Heart right ventricle (tissue), 16 donors: ENCODE results near the gene SPRED1. TPM values are rescaled to one million over a fixed set of nuclear protein-coding genes. Genes with fewer than 3 reads are reported as not detected.

Experiments used
- ATAC-seq, 8 donors: fragments of 200-7000 bp; cut with Tn5 transposase; one replicate each; pipeline ENCODE4 v1.9.1; 2020; ENCODE audit warnings: mild to moderate bottlenecking in 8 of 8, moderate library complexity in 8 of 8, moderate number of reproducible peaks in 1 of 8
- DNase-seq, 2 donors: peaks; one replicate each; pipeline ENCODE4 v3.0.0-alpha.2; 2020
- H3K27ac ChIP-seq, 10 donors: fragments of 200-600 bp; sonication (generic) in 2 of 10; one replicate each; pipeline versions ENCODE4 v1.5.0 to v1.8.0; 2020 to 2022; ENCODE audit warnings: mild to moderate bottlenecking in 3 of 10
- H3K27me3 ChIP-seq, 7 donors: fragments of 200-600 bp; one replicate each; pipeline ENCODE4 v1.8.0; 2021 to 2022; ENCODE audit warnings: mild to moderate bottlenecking in 2 of 7
- H3K36me3 ChIP-seq, 9 donors: fragments of 200-600 bp; sonication (generic) in 1 of 9; one replicate each; pipeline versions ENCODE4 v1.5.0 to v1.8.0; 2020 to 2022; ENCODE audit warnings: mild to moderate bottlenecking in 2 of 9
- H3K4me1 ChIP-seq, 9 donors: fragments of 200-600 bp; sonication (generic) in 1 of 9; one replicate each; pipeline versions ENCODE4 v1.5.0 to v1.8.0; 2020 to 2022; ENCODE audit warnings: mild to moderate bottlenecking in 4 of 9
- H3K4me3 ChIP-seq, 10 donors: fragments of 200-600 bp; sonication (generic) in 2 of 10; one replicate each; pipeline versions ENCODE4 v1.5.0 to v1.8.0; 2020 to 2022; ENCODE audit warnings: mild to moderate bottlenecking in 7 of 10, moderate library complexity in 2 of 10
- H3K9me3 ChIP-seq, 11 donors: fragments of 200-600 bp in 10 of 11; sonication (generic) in 2 of 11; one replicate each; pipeline versions ENCODE4 v1.5.0 to v1.8.0; 2013 to 2022; ENCODE audit warnings: mild to moderate bottlenecking in 2 of 11, control low read depth in 1 of 11, moderate library complexity in 1 of 11
- CTCF ChIP-seq, 9 donors: fragments of 200-600 bp; sonication (generic) in 2 of 9; IDR thresholded peaks; one replicate each; pipeline versions ENCODE4 v1.5.0 to v1.8.0; 2021 to 2022; ENCODE audit warnings: antibody characterized with exemption in 9 of 9, mild to moderate bottlenecking in 5 of 9, moderate library complexity in 1 of 9
- WGBS, 2 donors: extraction: QIAGEN DNeasy Blood & Tissue Kit; methylation state at CpG; one replicate each; pipeline ENCODE4 v1.1.7; 2013; ENCODE audit warnings: inconsistent platforms in 1 of 2; 5-methylcytosine and 5-hydroxymethylcytosine counted together
- intact Hi-C, 10 donors: fragments of 100-400 bp; cut with DNase I; formaldehyde crosslinking; loops; one replicate each; pipeline versions ENCODE4 v1.11.1 to v1.14.2; 2022
- polyA plus RNA-seq, 2 donors: library from polyadenylated mRNA; stranded (reverse); fragments of 200-250 nt; gene quantifications; one replicate each; pipeline ENCODE4 v1.2.3, GENCODE V29; 2013
- total RNA-seq, 10 donors: library from RNA; stranded (reverse); fragmentation: NEBNext Ultra II Directional in 3 of 10; extraction: Animal tissue kit (Norgen Biotek cat#: 25700) in 3 of 10; gene quantifications; one replicate each; pipeline versions ENCODE4 v1.2.1 to v1.2.4, GENCODE V29; 2021 to 2023
- donor health status: Arrhythmogenic right ventricular cardiomyopathy.
- donor health status: ischemic (EF 13 %, LVEDD 7.1; RV severe dilation, severe dysfunction).
- donor health status: healthy with polysubstance abuse.
- donor health status: DM: no; HTN: yes; CAD: no.
- donor health status: DM: no; HTN: no; CAD: no.
- donor health status: ischemic (EF 25% LVEDD 6.9; RV normal size, moderate dysfunction).
- donor health status: ischemic (EF 25% LVEDD 5.7; RV mildly dilated, moderate dysfunction).
- donor health status: healthy.
- donor health status: DM: yes; HTN: yes; CAD: no.
- donor health status: Ischemic cardiomyopathy.
- donor health status: ischemic (EF 35%, LVEDD 5.7; RV mildly dilated, moderate dysfunction).
- donor health status: nonischemic (EF 11% LVEDD 7.7; RV severe dilation, severe dysfunction).
- donor health status: DM: yes; HTN: yes; CAD: no.
- donor health status: PGD.
- donor health status: ischemic (EF 29% LVEDD 5.4; RV normal size, mild dysfunction).
- donor health status: nonischemic (EF 23%, LVEDD 6.1; RV moderate dilation, normal function).

The SPRED1 gene
- total and polyA plus RNA-seq, 12 donors: 3.3 to 20.2 (median 7.5) TPM

GRCh38 chr15:38362355-38362754, 109.7 kb downstream of the SPRED1 start:
- no peak for TF ChIP-seq CTCF (IDR thresholded peaks at IDR 0.05)
- 85 to 88% methylated on average over 3 of the region's 3 CpGs for WGBS, 2 donors
- no peaks in the 10 kb centered on the region for H3K36me3 ChIP-seq

DNA sequence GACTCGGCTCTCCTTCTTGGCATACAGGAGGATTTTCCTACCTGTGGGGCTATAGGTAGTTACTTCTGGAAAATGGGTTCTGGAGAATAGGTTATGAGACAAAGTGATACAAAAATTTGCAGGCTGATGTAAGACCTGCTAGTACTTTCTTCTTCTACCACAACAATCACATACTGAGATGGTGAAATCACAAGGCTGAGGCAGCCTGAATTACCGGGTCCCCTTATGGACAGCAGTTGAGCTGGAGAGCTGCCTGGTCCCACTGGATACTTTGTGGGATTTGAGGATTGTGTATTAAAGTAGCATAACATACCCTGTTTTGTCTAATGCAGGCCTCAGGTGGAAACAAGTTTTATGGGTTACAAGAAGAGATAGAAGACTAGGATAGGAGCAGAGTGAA, 114.8 kb downstream of the SPRED1 start:
- H3K27me3 ChIP-seq: no peaks in the 10 kb centered on the region
- H3K27ac ChIP-seq: no peak overlapping the region
- intact Hi-C loops: no loop called here
- DNase-seq (no peak), ATAC-seq (no peak)
- H3K4me3 ChIP-seq: no peak overlapping the region
- H3K36me3 ChIP-seq: no peaks in the 10 kb centered on the region
- no peaks in the 10 kb centered on the region for H3K9me3 ChIP-seq
- H3K4me1 ChIP-seq: no peaks in the 10 kb centered on the region
- 67 to 82% methylated on average over 2 of the region's 2 CpGs for WGBS, 2 donors
- no peak for TF ChIP-seq CTCF (IDR thresholded peaks at IDR 0.05)

More at GRCh38 chr15:38362355-38362754, 109.7 kb downstream of the SPRED1 start:
- no peak for ATAC-seq
- H3K27me3 ChIP-seq: no peaks in the 10 kb centered on the region
- no peaks in the 10 kb centered on the region for H3K9me3 ChIP-seq
- no peak for DNase-seq
- intact Hi-C loops: no loop called here
- H3K27ac ChIP-seq: no peak overlapping the region
- no peak overlapping the region for H3K4me3 ChIP-seq
- no peaks in the 10 kb centered on the region for H3K4me1 ChIP-seq

GRCh38 chr15:38369936-38370478, 117.4 kb downstream of the SPRED1 start:
- intact Hi-C loops: loop anchor here in 1 of 10 donors (10.0 kb wide), 1 partner anchor 295 kb away; no protein-coding TSS in a partner anchor
- H3K9me3 ChIP-seq: no peaks in the 10 kb centered on the region
- TF ChIP-seq CTCF (IDR thresholded peaks at IDR 0.05): no peak
- ATAC-seq (no peak), DNase-seq (no peak)
- no peaks in the 10 kb centered on the region for H3K27me3 ChIP-seq
- H3K4me3 ChIP-seq: no peak overlapping the region
- peaks cover 0 to 16% (median 6%) of the 10 kb centered on the region in 9 donors for H3K4me1 ChIP-seq
- no peak overlapping the region for H3K27ac ChIP-seq
- H3K36me3 ChIP-seq: no peaks in the 10 kb centered on the region
- WGBS, 2 donors: 81 to 83% methylated on average over 4 of the region's 4 CpGs

DNA sequence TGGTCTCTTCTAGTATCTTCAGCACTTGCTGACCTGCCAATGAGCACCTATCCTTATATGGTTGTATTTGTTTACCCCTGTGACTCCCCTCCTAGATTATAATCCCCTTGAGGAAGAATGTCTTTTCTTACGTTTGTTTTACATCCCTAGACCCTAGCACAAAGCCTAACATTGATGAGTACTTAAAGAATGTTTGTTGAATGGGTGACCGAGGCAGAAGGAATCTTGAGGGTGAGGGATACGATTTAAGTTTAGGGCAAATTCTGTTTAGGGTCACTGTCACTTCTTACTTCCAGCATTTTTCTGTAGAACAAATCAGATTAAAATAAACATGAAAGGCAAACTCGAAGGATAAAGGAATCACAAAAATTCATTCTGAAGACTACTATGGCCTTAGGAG, 120.4 kb downstream of the SPRED1 start:
- Histone ChIP-seq H3K9me3 (no peaks in the 10 kb centered on the region), H3K36me3 (no peaks in the 10 kb centered on the region), H3K4me3 (no peak overlapping the region), H3K27me3 (no peaks in the 10 kb centered on the region), H3K4me1 (peaks cover 4 to 46% (median 26%) of the 10 kb centered on the region in 9 donors), H3K27ac (peak overlapping the region in 2 of 10 donors; percentile 4 to 80)
- ATAC-seq: no peak
- intact Hi-C loops: loop anchor here in 1 of 10 donors (10.0 kb wide), 1 partner anchor 298 kb away; no protein-coding TSS in a partner anchor
- TF ChIP-seq CTCF (IDR thresholded peaks at IDR 0.05): no peak
- no peak for DNase-seq
- 86 to 88% methylated on average over 4 of the region's 4 CpGs for WGBS, 2 donors
